Muscle of leg (tissue), 11 donors: Measurements from ENCODE around the gene CPXM2. TPM values are rescaled to one million over a fixed set of nuclear protein-coding genes. Genes with fewer than 3 reads are reported as not detected.

Experiments used
- DNase-seq: peaks from one replicate; pipeline ENCODE4 v3.0.0; 2013
- H3K27ac ChIP-seq: one replicate; pipeline ENCODE4 v1.5.1; 2013; ENCODE audit warnings: mild to moderate bottlenecking, low read length, control low read depth
- H3K27me3 ChIP-seq: one replicate; pipeline ENCODE4 v1.6.1; 2013; ENCODE audit warnings: low read length; ENCODE audit not compliant: control insufficient read depth, insufficient read depth
- H3K36me3 ChIP-seq: one replicate; pipeline ENCODE4 v1.6.1; 2013; ENCODE audit warnings: low read length; ENCODE audit not compliant: control insufficient read depth, insufficient read depth
- H3K4me1 ChIP-seq: one replicate; pipeline ENCODE4 v1.6.1; 2013; ENCODE audit warnings: low read length; ENCODE audit not compliant: control insufficient read depth, insufficient read depth
- H3K4me3 ChIP-seq: one replicate; pipeline ENCODE4 v1.5.1; 2013; ENCODE audit warnings: low read length, control low read depth
- H3K9me3 ChIP-seq: replicated peaks from 2 replicates; pipeline ENCODE4 v1.6.1; 2013; ENCODE audit warnings: low read depth, low read length; ENCODE audit not compliant: control insufficient read depth
- WGBS: methylation state at CpG from one replicate; pipeline ENCODE4 v1.1.5; 2013; ENCODE audit warnings: missing lambda C conversion rate; ENCODE audit not compliant: insufficient coverage; 5-methylcytosine and 5-hydroxymethylcytosine counted together
- polyA plus RNA-seq, 8 donors: library from polyadenylated mRNA; unstranded; fragments of 120-200 nt; gene quantifications; one replicate each; pipeline versions ENCODE4 v1.2.1 to v1.2.3, GENCODE V29; 2013; ENCODE audit warnings: inconsistent platforms in 1 of 8, low replicate concordance in 1 of 8; ENCODE audit not compliant: insufficient read length in 8 of 8, insufficient read depth in 1 of 8
- total RNA-seq: library from RNA; stranded (reverse); fragments of 120-200 nt; gene quantifications from one replicate; pipeline ENCODE4 v1.2.4, GENCODE V29; 2013

The CPXM2 gene
- total and polyA plus RNA-seq, 9 donors: 0.24 to 12.3 (median 3.3) TPM

- no peak overlapping the region for H3K27ac ChIP-seq
- H3K4me3 ChIP-seq: no peak overlapping the region
- peaks cover 11% of the 10 kb centered on the region for H3K9me3 ChIP-seq
- peaks cover 6% of the 10 kb centered on the region for H3K27me3 ChIP-seq
- 65% methylated on average over 6 of the region's 7 CpGs for WGBS
- no peak for DNase-seq
- H3K36me3 ChIP-seq: no peaks in the 10 kb centered on the region
- peaks cover 7% of the 10 kb centered on the region for H3K4me1 ChIP-seq
Measured at GRCh38 chr10:123926401-123927264, 35.0 kb upstream of the CPXM2 start.

- H3K4me3 ChIP-seq: no peak overlapping the region
- peaks cover 2% of the 10 kb centered on the region for H3K9me3 ChIP-seq
- H3K36me3 ChIP-seq: no peaks in the 10 kb centered on the region
- H3K4me1 ChIP-seq: no peaks in the 10 kb centered on the region
- no CpG with 5 or more reads among the region's 2 CpGs for WGBS
- peaks cover 10% of the 10 kb centered on the region for H3K27me3 ChIP-seq
- no peak for DNase-seq
- no peak overlapping the region for H3K27ac ChIP-seq
Measured at GRCh38 chr10:123922126-123922525, 30.5 kb upstream of the CPXM2 start.

- Histone ChIP-seq H3K36me3 (no peaks in the 10 kb centered on the region), H3K4me3 (no peak overlapping the region), H3K9me3 (peaks cover 2% of the 10 kb centered on the region), H3K4me1 (no peaks in the 10 kb centered on the region), H3K27me3 (peaks cover 26% of the 10 kb centered on the region), H3K27ac (no peak overlapping the region)
- no peak for DNase-seq
- WGBS: 100% methylated on average over 1 of the region's 3 CpGs
Measured at GRCh38 chr10:123916775-123917174, 25.2 kb upstream of the CPXM2 start.

DNA sequence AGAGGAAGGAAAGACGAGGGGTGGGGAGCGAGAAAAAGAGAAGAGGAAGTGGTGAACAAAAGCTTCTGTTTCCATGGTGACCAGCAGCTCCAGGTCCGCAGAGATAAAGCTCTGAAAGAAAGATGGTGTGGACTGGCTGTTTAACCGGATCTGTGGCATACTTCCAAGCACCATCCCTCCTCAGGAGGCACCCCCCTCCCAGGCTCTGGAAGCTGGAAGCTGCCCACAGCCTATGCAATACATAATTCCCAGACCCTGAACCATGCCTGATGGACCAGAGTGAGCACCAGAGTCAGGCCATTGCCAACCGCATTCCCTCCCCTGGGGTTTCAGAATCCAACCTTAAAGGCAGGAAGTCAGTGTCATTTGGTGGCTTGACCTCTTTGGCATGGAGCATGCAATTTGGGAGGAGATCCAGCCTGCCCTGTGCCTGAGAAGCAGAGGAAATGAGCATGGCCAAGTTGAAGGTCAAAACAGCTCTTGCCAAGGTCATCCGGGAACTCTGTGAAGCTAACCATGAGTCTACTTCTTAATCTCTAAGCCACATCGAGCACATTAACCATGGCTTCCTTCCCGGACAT lies 22.2 kb upstream of the CPXM2 start:
- no peak for DNase-seq
- 36% methylated on average over 5 of the region's 8 CpGs for WGBS
- no peaks in the 10 kb centered on the region for H3K4me1 ChIP-seq
- peaks cover 40% of the 10 kb centered on the region for H3K27me3 ChIP-seq
- H3K36me3 ChIP-seq: no peaks in the 10 kb centered on the region
- H3K9me3 ChIP-seq: no peaks in the 10 kb centered on the region
- no peak overlapping the region for H3K27ac ChIP-seq
- H3K4me3 ChIP-seq: no peak overlapping the region

GRCh38 chr10:123912871-123913270 lies 21.3 kb upstream of the CPXM2 start:
- no peaks in the 10 kb centered on the region for H3K4me1 ChIP-seq
- no peak for DNase-seq
- H3K27ac ChIP-seq: no peak overlapping the region
- H3K36me3 ChIP-seq: no peaks in the 10 kb centered on the region
- no peak overlapping the region for H3K4me3 ChIP-seq
- H3K9me3 ChIP-seq: no peaks in the 10 kb centered on the region
- WGBS: 0% methylated on average over 1 of the region's 3 CpGs
- peaks cover 40% of the 10 kb centered on the region for H3K27me3 ChIP-seq

DNA sequence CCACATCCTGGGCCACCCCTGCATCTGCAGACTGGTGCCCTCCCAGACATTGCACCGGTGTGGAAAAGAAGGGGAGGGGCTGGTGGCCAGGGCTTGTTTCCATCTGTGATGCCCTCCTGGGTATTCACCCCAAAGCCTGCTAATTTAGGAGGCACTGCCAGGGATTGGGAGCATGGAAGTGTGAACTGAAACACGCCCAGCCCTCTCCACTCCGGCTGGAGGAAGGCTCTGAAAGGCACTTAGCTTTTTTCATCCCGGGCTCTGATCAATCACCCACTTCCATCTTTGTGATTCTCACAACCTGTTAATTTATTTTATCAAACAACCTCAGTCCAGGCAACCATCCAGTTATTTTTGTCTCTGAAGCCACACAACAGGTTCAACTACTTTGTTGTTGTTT lies 20.9 kb upstream of the CPXM2 start:
- Histone ChIP-seq H3K36me3 (no peaks in the 10 kb centered on the region), H3K27ac (no peak overlapping the region), H3K27me3 (peaks cover 40% of the 10 kb centered on the region), H3K4me1 (no peaks in the 10 kb centered on the region), H3K4me3 (no peak overlapping the region), H3K9me3 (no peaks in the 10 kb centered on the region)
- no peak for DNase-seq
- WGBS: 32% methylated on average over 3 of the region's 4 CpGs

DNA sequence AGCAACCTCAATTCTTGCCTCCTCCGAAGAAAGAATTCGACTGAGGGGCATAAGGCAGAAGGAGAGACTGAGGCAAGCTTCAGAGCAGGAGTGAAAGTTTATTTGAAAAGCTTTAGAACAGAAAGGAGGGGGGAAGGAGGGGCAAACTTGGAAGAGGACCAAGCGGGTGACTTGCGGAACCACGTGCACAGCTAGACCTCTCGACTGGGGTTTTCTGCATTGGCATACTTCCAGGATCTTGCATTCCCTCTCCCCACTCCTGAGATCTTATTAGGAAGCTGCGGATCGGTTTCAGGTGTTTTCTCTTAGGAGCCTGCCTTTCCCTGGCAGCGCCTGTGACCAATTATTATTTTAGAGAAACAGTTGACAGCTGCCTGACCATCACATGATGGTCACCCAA lies 20.3 kb upstream of the CPXM2 start:
- H3K27ac ChIP-seq: no peak overlapping the region
- no peaks in the 10 kb centered on the region for H3K4me1 ChIP-seq
- no peaks in the 10 kb centered on the region for H3K9me3 ChIP-seq
- DNase-seq: no peak
- no peak overlapping the region for H3K4me3 ChIP-seq
- H3K36me3 ChIP-seq: no peaks in the 10 kb centered on the region
- peaks cover 43% of the 10 kb centered on the region for H3K27me3 ChIP-seq
- WGBS: 44% methylated on average over 3 of the region's 9 CpGs

DNA sequence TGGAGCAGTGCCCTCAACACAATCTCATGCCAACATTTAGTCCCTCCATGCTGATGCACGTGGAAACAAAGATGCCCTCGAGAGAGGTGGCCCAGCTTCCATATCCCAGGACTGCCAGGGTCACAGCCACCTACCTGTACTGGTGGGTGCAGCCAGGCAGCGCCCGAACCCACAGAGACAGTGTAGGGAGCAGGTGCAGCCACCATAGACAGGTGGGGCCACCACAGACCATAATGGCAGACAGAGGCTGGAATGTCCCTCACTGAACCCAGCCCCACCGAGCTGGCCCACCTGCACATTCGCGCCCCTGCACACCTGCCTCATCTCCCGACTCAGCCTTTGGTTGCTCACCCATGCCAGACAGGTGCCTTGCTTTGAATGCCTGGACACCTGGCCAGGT lies 18.3 kb upstream of the CPXM2 start:
- Histone ChIP-seq H3K36me3 (no peaks in the 10 kb centered on the region), H3K27ac (no peak overlapping the region), H3K27me3 (peaks cover 41% of the 10 kb centered on the region), H3K9me3 (no peaks in the 10 kb centered on the region), H3K4me1 (no peaks in the 10 kb centered on the region), H3K4me3 (no peak overlapping the region)
- 79% methylated on average over 8 of the region's 8 CpGs for WGBS
- no peak for DNase-seq

GRCh38 chr10:123909426-123909825 lies 17.8 kb upstream of the CPXM2 start:
- WGBS: 39% methylated on average over 4 of the region's 5 CpGs
- DNase-seq: no peak
- H3K27ac ChIP-seq: no peak overlapping the region
- H3K36me3 ChIP-seq: no peaks in the 10 kb centered on the region
- H3K9me3 ChIP-seq: no peaks in the 10 kb centered on the region
- H3K27me3 ChIP-seq: peaks cover 37% of the 10 kb centered on the region
- no peak overlapping the region for H3K4me3 ChIP-seq
- H3K4me1 ChIP-seq: no peaks in the 10 kb centered on the region

DNA sequence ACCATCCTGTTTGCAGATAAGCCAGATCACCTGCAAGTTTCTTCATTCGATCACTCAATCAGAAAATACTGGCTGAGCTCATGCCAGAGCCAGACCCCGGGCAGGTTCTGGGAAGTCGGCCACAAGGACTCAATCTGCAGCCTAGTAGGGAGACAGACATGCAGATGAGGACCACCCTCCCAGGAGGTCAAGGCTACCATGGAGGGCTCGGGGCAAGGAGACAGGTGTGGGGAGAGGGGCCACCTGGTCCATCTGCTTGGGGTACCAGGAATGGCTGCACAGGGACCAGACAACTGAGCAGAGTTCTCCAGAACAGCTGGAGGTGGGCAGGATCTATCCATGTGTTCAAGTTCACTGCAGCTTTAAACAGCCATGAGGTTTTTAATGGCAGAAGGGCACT lies 16.8 kb upstream of the CPXM2 start:
- Histone ChIP-seq H3K4me3 (no peak overlapping the region), H3K36me3 (no peaks in the 10 kb centered on the region), H3K27ac (no peak overlapping the region), H3K27me3 (peaks cover 37% of the 10 kb centered on the region), H3K4me1 (no peaks in the 10 kb centered on the region), H3K9me3 (no peaks in the 10 kb centered on the region)
- DNase-seq: no peak
- 48% methylated on average over 4 of the region's 4 CpGs for WGBS
